ENCODE data around the gene NAA20.

The NAA20 gene

GRCh38 chr20:20017844-20018185 lies 653 bp downstream of the NAA20 start:
- H4K20me1 ChIP-seq (ENCODE audit: insufficient read depth) = no peaks in the 10 kb centered on the region
- no peak overlapping the region for H2AFZ ChIP-seq (ENCODE audit: low read depth)
- peaks cover 45% of the 10 kb centered on the region for H3K4me1 ChIP-seq (ENCODE audit: low read depth, poor library complexity, severe bottlenecking)
- no peaks in the 10 kb centered on the region for H3K27me3 ChIP-seq (ENCODE audit: insufficient read depth, low read depth)
- peak overlapping the region; percentile 78 for H3K4me2 ChIP-seq
- H3K4me3 ChIP-seq (IDR thresholded peaks at IDR 0.05; ENCODE audit: insufficient read depth, low read depth, low read length) = no peak overlapping the region
- no peaks in the 10 kb centered on the region for H3K36me3 ChIP-seq (ENCODE audit: insufficient read depth)
- TF ChIP-seq CTCF (conservative IDR thresholded peaks at IDR 0.05; ENCODE audit: low read depth, low read length) = no peak
- H3K27ac ChIP-seq = peak overlapping the region; percentile 58
- H3K79me2 ChIP-seq (ENCODE audit: insufficient read depth, low read depth) = peaks cover 53% of the 10 kb centered on the region
- H3K9ac ChIP-seq = peak overlapping the region; percentile 80

GRCh38 chr20:20018366-20018765 lies 1.2 kb downstream of the NAA20 start:
- H3K27ac ChIP-seq = no peak overlapping the region
- no peaks in the 10 kb centered on the region for H3K27me3 ChIP-seq (ENCODE audit: insufficient read depth, low read depth)
- peaks cover 51% of the 10 kb centered on the region for H3K4me1 ChIP-seq (ENCODE audit: low read depth, poor library complexity, severe bottlenecking)
- no peak overlapping the region for H3K4me3 ChIP-seq (IDR thresholded peaks at IDR 0.05; ENCODE audit: insufficient read depth, low read depth, low read length)
- H3K4me2 ChIP-seq = peak overlapping the region; percentile 78
- peaks cover 58% of the 10 kb centered on the region for H3K79me2 ChIP-seq (ENCODE audit: insufficient read depth, low read depth)
- H3K9ac ChIP-seq = peak overlapping the region; percentile 80; the same call in 1 of the 2 replicates
- H3K36me3 ChIP-seq (ENCODE audit: insufficient read depth) = no peaks in the 10 kb centered on the region
- no peak overlapping the region for H2AFZ ChIP-seq (ENCODE audit: low read depth)
- H4K20me1 ChIP-seq (ENCODE audit: insufficient read depth) = no peaks in the 10 kb centered on the region
- TF ChIP-seq CTCF (conservative IDR thresholded peaks at IDR 0.05; ENCODE audit: low read depth, low read length) = no peak

- no peaks in the 10 kb centered on the region for H3K36me3 ChIP-seq (ENCODE audit: insufficient read depth)
- no peak overlapping the region for H3K27ac ChIP-seq
- peak overlapping the region; percentile 78; the same call in 1 of the 2 replicates for H3K4me2 ChIP-seq
- H3K4me1 ChIP-seq (ENCODE audit: low read depth, poor library complexity, severe bottlenecking) = peaks cover 58% of the 10 kb centered on the region
- no peaks in the 10 kb centered on the region for H4K20me1 ChIP-seq (ENCODE audit: insufficient read depth)
- H3K27me3 ChIP-seq (ENCODE audit: insufficient read depth, low read depth) = no peaks in the 10 kb centered on the region
- peaks cover 66% of the 10 kb centered on the region for H3K79me2 ChIP-seq (ENCODE audit: insufficient read depth, low read depth)
- no peak overlapping the region for H3K4me3 ChIP-seq (IDR thresholded peaks at IDR 0.05; ENCODE audit: insufficient read depth, low read depth, low read length)
- no peak overlapping the region for H2AFZ ChIP-seq (ENCODE audit: low read depth)
- TF ChIP-seq CTCF (conservative IDR thresholded peaks at IDR 0.05; ENCODE audit: low read depth, low read length) = no peak
- no peak overlapping the region for H3K9ac ChIP-seq
Observed at GRCh38 chr20:20019123-20019522, 2.0 kb downstream of the NAA20 start.

- Histone ChIP-seq H3K4me3 (IDR thresholded peaks at IDR 0.05; ENCODE audit: insufficient read depth, low read depth, low read length) (no peak overlapping the region), H3K4me2 (peak overlapping the region; percentile 69; the same call in 1 of the 2 replicates), H3K36me3 (ENCODE audit: insufficient read depth) (no peaks in the 10 kb centered on the region), H3K27me3 (ENCODE audit: insufficient read depth, low read depth) (no peaks in the 10 kb centered on the region), H4K20me1 (ENCODE audit: insufficient read depth) (no peaks in the 10 kb centered on the region), H3K9ac (no peak overlapping the region), H2AFZ (ENCODE audit: low read depth) (no peak overlapping the region), H3K79me2 (ENCODE audit: insufficient read depth, low read depth) (peaks cover 84% of the 10 kb centered on the region), H3K27ac (peak overlapping the region; percentile 88; the same call in 1 of the 2 replicates), H3K4me1 (ENCODE audit: low read depth, poor library complexity, severe bottlenecking) (peaks cover 58% of the 10 kb centered on the region)
- no peak for TF ChIP-seq CTCF (conservative IDR thresholded peaks at IDR 0.05; ENCODE audit: low read depth, low read length)
Observed at GRCh38 chr20:20020908-20021307, 3.7 kb downstream of the NAA20 start.

Measured in KMS-11 (cell line).